HG03442 (cell line): ENCODE results near the gene BBS4.

Source experiments
- ATAC-seq: cut with Tn5 transposase; IDR thresholded peaks from one replicate; pipeline ENCODE4 v1.9.1; 2021; ENCODE audit warnings: mild to moderate bottlenecking, moderate library complexity; ENCODE audit not compliant: unreplicated experiment

The BBS4 gene

GRCh38 chr15:72758182-72758581 lies 72.2 kb downstream of the BBS4 start:
- ATAC-seq: no peak

DNA sequence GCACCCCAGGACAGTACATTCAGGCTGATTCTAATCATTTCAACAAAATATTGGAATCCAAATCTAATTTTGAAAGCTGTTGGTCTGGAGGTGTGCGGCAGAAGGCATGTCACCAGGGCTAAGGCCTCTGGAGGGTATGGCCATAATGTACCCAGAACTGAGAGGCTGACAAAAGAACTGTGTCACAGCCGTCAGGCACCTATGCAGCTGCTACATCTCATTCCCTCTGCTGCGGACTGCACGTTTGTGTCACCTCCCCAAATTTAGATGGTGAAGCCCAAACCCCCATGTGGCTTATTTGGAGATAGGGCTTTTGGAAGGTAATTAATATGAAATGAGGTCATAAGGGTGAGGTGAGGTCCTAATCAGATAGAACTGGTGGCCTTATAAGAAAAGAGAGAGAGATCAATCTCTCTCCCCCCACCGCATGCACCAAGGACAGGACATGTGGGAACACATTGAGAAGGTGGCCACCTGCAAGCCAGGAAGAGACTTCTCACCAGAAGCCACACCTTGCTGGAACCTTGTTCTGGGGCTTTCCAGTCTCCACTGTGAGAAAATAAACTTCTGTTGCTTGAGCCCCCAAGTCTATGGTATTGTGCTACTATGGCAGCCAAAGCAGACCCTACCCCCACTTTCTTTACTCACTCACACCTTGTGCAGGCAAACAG lies 74.7 kb downstream of the BBS4 start:
- no peak for ATAC-seq

DNA sequence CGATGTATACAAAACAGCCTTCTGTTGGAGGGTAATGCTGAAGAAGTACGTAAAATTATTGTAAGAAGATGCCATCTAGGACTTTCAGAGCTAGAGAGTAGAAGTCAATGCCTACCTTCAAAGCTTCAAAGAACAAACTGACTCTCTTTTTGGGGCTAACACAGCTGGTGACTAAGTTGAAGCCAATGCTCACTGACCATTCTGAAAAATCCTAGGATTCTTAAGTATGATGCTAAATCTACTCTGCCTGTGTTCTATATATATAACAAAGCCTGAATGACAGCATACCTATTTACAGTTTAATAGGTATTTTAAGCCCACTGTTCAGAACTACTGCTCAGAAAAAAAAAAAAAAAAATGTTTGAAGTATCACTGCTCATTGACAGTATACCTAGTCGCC lies 78.6 kb downstream of the BBS4 start:
- no peak for ATAC-seq

DNA sequence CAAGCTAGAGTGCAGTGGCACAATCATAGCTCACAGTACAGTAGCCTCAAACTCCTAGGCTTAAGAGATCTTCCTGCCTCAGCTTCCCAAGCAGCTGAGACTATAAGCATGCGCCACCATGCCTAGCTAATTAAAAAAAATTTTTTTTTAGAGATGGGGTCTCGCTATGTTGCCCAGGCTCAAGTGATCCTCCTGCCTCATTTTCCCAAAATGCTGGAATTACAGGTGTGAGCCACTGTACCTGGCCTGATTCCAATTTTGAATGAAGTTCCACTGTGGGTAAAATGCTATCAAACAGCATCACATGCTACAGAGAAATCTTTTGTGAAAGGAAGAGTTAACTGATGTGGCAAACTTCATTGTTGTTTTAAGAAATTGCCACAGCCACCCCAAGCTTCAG lies 80.0 kb downstream of the BBS4 start:
- ATAC-seq: no peak

- no peak for ATAC-seq
Measured at GRCh38 chr15:72766780-72767179, 80.8 kb downstream of the BBS4 start.

- ATAC-seq: no peak
Measured at GRCh38 chr15:72770673-72771328, 84.8 kb downstream of the BBS4 start.

DNA sequence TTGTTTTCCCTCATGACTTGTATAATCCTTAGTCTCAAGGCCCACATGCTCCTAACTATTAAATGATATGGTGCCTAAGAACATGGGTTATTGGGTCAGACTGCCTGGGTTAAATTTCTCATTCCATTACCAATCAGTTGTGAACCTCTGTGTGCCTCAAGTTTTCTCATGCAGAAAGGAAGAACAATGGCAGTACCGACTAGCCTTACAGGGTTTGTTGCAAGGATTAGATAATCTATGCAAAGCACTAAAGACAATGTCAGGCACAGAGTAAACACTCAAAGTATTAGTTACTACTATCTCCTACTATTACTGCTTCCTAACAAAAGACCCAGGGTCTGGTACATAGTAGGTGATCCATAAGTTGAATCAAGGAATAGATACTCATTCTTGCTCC lies 85.3 kb downstream of the BBS4 start:
- ATAC-seq: no peak

DNA sequence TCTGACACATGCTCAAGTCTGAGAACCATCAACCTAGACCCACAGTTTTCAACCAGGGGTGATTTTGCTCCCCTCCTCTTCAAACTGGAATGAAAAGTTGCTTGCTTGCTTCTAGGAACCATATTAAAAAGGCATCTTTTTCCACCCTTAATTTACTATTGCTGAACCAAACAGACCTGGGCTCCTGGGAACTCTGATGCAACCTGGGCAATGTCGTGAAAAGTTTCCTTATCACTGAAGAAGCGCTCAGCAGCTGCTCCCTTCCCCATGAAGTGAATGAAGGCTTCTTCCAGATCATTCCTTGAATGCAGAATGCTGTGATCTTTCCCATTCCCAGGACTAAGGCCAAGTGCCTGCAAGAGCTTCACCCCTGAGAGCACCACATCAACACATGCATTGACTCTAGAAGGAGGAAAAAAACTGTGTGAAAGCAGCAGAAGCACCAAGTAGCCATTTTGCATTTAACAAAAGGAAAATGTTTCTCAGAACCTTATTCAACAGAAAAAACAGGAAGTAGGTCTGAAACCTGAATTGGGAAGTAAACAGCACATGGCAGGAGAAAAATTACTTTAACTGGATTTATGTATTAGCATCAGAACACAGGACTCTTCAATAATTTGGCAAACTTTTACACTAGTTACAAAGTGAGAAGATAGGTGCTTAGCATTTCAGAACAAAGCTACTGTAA lies 88.8 kb downstream of the BBS4 start:
- ATAC-seq: no peak

GRCh38 chr15:72778796-72779195 lies 92.8 kb downstream of the BBS4 start:
- no peak for ATAC-seq

GRCh38 chr15:72781631-72782030 lies 95.6 kb downstream of the BBS4 start:
- no peak for ATAC-seq

GRCh38 chr15:72782274-72783003 lies 96.4 kb downstream of the BBS4 start:
- no peak for ATAC-seq

- peak; percentile 40 for ATAC-seq
Measured at GRCh38 chr15:72783004-72783639, 97.1 kb downstream of the BBS4 start.

DNA sequence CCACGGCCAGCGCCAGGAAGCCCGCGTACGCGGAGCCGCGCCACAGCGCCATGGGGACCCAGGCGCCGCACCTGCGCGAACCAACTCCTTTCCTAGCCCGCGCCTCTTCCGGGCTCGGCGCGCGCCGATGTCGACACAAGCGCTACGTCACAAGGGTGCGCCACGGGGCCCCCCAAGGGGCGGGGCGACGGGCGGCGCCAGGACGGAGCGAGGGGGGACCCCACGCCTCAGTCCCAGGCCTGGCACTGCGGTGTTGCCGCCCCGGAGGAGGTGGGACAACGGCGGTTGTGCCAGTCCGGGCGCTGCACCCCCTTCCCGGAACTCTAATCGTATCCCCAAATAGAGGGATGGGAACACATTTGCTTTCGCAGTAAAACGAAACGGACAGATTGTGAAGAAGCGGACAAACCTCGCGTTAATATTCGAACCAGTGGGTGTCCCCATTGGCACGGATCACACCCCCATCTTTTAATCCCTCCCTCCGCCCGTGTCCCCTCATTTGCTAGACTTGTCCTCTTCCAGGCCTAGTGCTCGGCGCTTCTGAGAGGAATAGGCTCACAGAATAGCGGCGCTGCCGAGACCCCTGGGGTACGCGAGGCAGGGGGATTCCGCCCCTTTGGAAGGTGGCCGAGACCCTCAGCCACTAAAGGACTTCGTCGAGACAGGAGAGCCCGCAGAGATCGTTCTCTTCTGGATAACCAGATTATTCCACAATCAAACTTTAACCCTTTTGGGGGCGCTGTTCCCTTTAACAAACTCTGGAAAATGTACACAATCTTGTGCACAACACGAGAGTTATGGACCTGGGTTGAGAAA lies 97.8 kb downstream of the BBS4 start, which contains the start of gene ADPGK:
Gene ADPGK (minus strand): TSS at position 119 of the 816 bp plus-strand sequence. CDS start 67 bp downstream, at position 52.
- peak; percentile 73 for ATAC-seq

GRCh38 chr15:72784456-72784876 lies 98.5 kb downstream of the BBS4 start:
- ATAC-seq: no peak

GRCh38 chr15:72785432-72785831 lies 99.4 kb downstream of the BBS4 start:
- ATAC-seq: no peak

DNA sequence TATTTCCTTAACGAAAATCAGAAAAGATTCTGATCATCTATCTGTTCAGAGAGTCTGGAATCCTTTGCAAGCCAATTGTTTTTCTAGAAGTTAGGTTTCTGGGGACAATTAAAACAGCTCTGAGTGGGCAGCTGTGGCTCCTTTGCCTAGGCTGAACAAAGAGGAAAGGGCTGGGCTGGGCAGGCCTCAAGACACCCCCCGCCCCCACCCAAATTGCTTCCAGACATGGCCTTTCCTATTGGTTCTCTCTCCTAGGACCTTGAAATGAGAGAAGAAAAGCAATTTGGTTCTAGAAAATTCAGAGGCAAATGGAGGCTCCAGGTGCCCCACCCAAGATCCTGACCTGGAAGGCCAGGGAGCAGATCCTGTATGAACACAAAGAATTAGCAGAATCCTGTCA lies 99.8 kb downstream of the BBS4 start:
- ATAC-seq: no peak

DNA sequence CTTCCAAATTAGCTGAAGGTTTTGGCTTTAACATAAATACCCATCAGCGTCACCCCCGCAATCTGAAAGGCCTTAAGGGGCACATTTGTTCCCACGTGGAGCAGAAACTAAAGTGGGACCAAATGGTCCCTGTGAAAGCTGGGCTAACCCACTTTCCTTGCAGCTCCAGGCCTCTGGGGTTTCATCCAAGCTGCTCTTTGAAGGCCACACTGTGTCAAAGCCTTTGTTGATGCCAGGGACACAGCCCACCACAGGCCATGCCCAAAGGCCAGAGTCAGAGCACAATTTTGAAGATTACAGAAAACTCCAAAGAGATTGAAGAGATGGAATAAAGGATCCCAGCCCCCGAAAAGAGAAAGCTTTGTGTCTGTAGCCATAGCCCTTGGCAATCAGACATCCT lies 100.2 kb downstream of the BBS4 start:
- ATAC-seq: no peak

DNA sequence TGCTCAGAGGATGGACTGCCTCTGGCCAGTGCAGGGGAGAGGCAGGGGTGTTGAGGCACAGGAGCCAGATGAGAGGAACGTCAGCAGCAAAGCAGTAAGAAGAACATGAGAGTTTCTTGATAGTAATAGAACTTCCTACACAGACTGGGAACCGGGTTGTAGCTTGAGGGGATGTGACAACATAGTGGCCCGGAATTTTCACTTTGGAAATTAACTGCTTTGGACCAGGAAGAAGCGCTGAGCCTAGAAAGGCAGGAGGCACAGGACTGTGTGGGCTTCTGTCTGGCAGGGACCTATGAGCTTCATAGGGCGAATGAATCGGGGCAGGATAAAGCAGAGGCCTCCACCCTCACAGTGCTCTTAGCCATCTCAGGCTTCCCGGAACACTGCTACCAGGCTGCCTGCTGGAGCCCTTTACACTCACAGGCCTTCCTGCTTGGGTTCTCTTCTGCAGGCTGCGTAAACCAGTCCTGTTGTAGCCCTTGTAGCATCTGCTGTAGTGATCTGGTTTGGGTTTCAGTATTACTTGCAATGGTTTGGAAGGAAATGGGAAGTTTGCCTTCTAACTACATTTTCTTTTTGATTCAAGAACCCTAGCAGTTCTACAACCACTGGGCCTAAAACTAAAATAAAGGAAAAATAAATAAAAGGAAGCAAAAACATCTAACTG lies 100.8 kb downstream of the BBS4 start:
- no peak for ATAC-seq

DNA sequence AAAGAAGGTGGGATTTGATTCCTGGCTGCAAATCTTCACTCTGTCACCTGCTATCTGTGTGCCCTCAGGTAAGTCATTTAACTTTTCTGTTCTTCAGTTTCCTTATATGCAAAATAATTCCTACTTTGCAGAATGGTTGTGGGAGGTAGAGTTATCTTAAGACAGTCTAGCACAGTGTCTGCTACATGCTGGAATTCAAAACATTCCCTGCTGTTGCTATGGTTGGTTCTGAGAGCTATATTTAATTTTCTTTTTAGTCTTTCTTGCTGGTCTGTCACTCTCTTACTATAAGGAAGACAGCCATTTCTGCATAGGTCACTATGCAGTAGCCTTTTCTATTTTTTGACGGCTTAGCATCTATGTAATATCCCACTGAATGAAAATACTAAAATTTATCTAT lies 101.5 kb downstream of the BBS4 start:
- ATAC-seq: no peak
